Measurements from ENCODE around the gene WDR37.

WDR37 gene

DNA sequence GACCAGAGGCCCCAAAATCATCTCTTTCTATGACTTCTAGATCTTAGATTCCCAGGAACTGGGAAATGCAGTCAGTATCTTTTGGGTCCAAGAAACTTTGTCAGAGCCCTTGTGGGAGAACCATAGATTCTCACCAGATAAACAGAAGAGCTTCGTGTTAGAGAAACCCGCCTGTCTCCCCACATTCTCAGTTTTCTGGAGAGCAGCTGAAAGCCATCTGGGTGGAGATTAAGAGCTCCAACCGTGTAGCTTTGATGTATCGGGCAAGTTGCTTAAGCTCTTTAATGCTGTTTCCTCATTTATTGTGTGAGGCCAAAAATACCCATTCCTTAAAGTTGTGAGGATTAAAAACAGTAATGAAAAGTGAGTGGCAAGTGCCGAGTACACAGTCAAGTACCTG, 107.6 kb downstream of the WDR37 start:
- no peak for DNase-seq (ENCODE audit: low read depth)
- in situ Hi-C loops (cut with HindIII; ENCODE audit: low sequenced_read_pairs) = no loop called here
- TF ChIP-seq, protein P1, sequence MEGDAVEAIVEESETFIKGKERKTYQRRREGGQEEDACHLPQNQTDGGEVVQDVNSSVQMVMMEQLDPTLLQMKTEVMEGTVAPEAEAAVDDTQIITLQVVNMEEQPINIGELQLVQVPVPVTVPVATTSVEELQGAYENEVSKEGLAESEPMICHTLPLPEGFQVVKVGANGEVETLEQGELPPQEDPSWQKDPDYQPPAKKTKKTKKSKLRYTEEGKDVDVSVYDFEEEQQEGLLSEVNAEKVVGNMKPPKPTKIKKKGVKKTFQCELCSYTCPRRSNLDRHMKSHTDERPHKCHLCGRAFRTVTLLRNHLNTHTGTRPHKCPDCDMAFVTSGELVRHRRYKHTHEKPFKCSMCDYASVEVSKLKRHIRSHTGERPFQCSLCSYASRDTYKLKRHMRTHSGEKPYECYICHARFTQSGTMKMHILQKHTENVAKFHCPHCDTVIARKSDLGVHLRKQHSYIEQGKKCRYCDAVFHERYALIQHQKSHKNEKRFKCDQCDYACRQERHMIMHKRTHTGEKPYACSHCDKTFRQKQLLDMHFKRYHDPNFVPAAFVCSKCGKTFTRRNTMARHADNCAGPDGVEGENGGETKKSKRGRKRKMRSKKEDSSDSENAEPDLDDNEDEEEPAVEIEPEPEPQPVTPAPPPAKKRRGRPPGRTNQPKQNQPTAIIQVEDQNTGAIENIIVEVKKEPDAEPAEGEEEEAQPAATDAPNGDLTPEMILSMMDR (IDR thresholded peaks at IDR 0.05; ENCODE audit: low read depth, low read length, missing control alignments) = no peak
- H3K4me3 ChIP-seq (ENCODE audit: low read depth, low read length) = no peak overlapping the region

DNA sequence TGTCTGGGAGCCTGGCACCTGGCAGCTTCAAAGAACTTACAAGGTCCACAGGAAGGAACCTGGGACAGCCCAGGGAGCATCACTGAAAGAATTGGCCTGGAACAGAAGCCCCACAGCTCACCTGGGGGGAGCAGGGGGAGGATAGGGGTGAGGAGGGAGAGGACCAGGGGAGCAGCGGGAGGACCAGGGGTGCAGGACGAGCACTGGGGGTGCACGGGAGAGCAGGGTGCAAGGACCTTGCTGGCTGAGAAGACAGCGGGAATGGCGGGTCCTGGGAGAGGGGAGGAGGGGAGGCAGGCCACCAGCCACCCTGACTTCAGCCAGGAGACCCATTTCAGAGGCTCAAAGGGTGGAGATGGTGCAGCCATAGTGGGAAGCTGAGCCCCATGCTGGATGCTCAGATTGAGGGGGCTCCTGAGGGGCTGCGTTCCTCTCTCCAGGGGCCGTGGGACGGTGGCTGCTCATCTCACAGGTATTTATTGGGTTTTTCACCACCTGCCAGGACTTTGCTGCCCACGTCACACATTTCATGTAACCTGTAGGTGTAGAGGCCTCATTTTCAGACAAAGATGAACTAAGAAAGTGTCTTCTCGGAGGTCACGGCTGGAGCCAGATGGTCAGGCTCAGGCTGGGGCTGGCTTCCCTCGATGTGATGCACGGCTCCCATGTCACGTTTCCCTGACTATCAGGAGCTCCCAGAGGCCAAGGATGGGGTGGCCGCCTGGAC, 110.1 kb downstream of the WDR37 start:
- TF ChIP-seq, protein P1 (IDR thresholded peaks at IDR 0.05; ENCODE audit: low read depth, low read length, missing control alignments) = no peak
- DNase-seq (ENCODE audit: low read depth) = no peak
- H3K4me3 ChIP-seq (ENCODE audit: low read depth, low read length) = no peak overlapping the region
- in situ Hi-C loops (cut with HindIII; ENCODE audit: low sequenced_read_pairs) = no loop called here

DNA sequence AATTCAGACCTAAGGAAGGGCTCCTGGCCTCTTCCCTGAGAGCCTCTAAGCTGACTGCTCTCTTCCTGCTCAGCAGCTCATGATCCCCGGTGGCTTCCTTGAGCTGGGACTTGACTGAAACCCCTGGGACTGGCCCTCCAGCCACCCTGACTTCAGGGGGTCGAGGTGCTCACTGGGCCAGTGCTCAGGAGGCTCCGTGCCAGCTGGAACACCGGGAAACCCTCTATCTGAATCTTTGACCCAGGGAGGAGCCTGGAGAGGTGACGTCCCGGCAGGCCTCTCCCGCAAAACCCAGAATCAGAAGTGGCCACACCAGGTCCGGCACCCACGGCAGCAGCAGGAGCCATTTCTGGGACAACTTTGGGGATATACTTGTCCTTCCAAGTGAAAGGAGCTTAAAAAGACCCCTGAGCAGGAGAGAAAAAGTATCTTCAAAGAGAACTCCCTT, 110.7 kb downstream of the WDR37 start:
- no peak for DNase-seq (ENCODE audit: low read depth)
- no peak overlapping the region for H3K4me3 ChIP-seq (ENCODE audit: low read depth, low read length)
- in situ Hi-C loops (cut with HindIII; ENCODE audit: low sequenced_read_pairs) = no loop called here
- TF ChIP-seq, protein P1 (IDR thresholded peaks at IDR 0.05; ENCODE audit: low read depth, low read length, missing control alignments) = no peak

DNA sequence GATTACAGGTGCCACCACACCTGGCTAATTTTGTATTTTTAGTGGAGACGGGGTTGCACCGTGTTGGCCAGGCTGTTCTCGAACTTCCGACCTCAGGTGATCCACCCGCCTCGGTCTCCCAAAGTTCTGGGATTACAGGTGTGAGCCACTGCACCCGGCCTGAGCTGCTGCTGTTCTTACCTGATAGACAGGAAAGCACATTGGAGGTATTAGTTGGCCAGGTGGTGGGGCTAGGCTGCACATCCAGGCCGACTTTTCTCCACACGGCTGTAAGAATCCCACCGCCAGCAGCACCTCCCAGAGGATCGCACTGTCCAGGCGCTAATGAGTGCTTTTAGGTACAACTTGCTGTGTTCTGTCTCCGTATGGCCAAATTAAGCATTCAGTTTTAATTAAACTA, 112.6 kb downstream of the WDR37 start:
- H3K4me3 ChIP-seq (ENCODE audit: low read depth, low read length) = no peak overlapping the region
- in situ Hi-C loops (cut with HindIII; ENCODE audit: low sequenced_read_pairs) = no loop called here
- DNase-seq (ENCODE audit: low read depth) = no peak
- TF ChIP-seq, protein P1 (IDR thresholded peaks at IDR 0.05; ENCODE audit: low read depth, low read length, missing control alignments) = no peak

DNA sequence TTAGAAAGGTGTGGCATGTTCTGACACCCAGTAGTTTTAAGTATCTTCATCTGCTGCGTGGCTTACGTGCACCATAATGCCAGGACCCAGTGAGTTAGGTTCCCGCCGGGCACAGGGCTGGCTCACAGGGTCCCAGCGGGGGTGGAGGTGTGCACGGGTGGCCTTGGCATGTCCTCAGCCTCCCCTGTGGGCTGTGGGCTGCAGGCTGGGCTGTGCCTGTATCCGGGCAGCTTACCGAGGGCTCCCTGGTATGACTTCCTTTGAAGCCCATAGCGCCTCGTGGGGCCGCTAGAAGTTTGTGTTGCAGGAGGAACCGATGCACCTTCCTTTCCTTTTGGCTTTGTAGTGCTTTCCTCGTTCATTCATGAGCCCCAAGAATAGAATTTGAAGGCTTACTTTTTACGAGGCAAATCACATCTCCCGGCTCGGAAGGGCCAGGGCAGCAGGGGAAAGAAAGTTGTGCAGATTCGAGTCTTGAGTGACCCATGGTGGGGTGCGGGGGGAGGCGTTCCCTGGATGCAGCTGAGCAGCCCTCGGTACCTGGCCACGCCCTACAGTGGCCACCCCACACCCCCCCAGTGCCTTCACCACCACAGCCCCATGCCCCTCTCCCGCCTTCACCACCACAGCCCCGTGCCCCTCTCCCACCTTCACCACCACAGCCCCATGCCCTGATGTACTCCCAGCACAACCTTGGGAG, 113.2 kb downstream of the WDR37 start:
- TF ChIP-seq, protein P1 (IDR thresholded peaks at IDR 0.05; ENCODE audit: low read depth, low read length, missing control alignments) = no peak
- in situ Hi-C loops (cut with HindIII; ENCODE audit: low sequenced_read_pairs) = no loop called here
- DNase-seq (ENCODE audit: low read depth) = no peak
- no peak overlapping the region for H3K4me3 ChIP-seq (ENCODE audit: low read depth, low read length)

DNA sequence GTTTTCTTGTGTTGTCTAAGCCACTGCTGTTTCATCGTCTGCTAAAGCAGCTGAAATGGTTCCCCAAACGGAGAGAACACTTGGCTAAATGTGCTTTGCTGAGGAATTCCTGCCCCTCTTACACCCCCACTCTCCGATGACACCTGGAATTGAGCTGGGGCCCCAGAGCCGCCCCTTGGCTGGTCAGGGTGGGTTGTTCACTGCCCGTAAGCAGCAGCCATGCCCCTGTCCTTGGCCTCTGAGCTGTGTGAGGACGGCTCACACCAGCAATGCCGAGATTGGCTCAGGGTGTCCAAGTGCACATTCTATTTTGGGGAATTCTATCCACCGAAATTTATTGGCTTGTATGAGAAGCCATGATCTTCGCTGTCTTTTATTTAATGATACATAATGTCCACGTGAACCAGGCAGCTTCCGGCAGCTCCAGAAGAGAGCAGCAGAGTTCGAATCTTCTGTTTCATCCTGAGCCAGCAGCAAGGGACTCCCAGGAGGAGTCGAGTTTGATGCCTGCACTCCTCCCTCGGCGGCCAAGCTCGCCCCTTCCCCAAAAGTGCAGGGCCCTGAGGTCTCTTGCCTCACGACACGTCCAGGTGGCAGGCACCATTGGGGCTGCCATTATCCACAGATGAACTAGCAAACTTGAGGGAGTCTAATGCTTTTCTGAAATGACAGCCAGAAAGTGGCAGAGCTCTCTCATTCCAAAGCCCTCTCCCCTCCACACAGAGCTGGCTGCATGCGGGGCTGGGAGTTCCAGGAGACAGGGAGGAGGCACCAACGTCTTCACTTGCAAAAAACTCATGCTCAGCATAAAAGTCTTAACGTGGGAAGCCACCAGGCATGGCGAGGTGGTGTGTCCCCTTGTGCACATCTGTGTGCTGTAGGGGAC, 114.0 kb downstream of the WDR37 start:
- in situ Hi-C loops (cut with HindIII; ENCODE audit: low sequenced_read_pairs) = no loop called here
- no peak for DNase-seq (ENCODE audit: low read depth)
- H3K4me3 ChIP-seq (ENCODE audit: low read depth, low read length) = no peak overlapping the region
- TF ChIP-seq, protein P1 (IDR thresholded peaks at IDR 0.05; ENCODE audit: low read depth, low read length, missing control alignments) = no peak

Data from astrocyte of the cerebellum (primary cell).